Activated T-helper 17 cell treated with anti-CD3 and anti-CD28 coated beads, Interleukin-2, amount 50 U/mL, for 72 hours (primary cell): Measurements from ENCODE around the gene BTN1A1. TPM values are rescaled to one million over a fixed set of nuclear protein-coding genes. Genes with fewer than 3 reads are reported as not detected.
"Not testable (repeated sequence)": the region's sequence is repeated elsewhere in the genome, so short reads cannot be mapped to it uniquely, and the experiment has no call there.

ENCODE experiments used
- ATAC-seq: fragments of 150-1000 bp; cut with Tn5 transposase; replicated peaks from 2 replicates; pipeline ENCODE4 v1.10.0; 2021; ENCODE audit warnings: mild to moderate bottlenecking, moderate library complexity
- H3K27ac Mint-ChIP-seq: one replicate; pipeline ENCODE4 v1.8.0; 2022; ENCODE audit warnings: mixed read lengths
- H3K27me3 Mint-ChIP-seq: one replicate; pipeline ENCODE4 v1.8.0; 2022; ENCODE audit warnings: mixed read lengths
- H3K36me3 Mint-ChIP-seq: one replicate; pipeline ENCODE4 v1.8.0; 2022; ENCODE audit warnings: low read depth, mild to moderate bottlenecking, mixed read lengths
- H3K4me1 Mint-ChIP-seq: one replicate; pipeline ENCODE4 v1.8.0; 2022; ENCODE audit warnings: mixed read lengths
- H3K4me3 Mint-ChIP-seq: one replicate; pipeline ENCODE4 v1.8.0; 2022; ENCODE audit warnings: mild to moderate bottlenecking, mixed read lengths
- H3K9me3 Mint-ChIP-seq: one replicate; pipeline ENCODE4 v1.8.0; 2022; ENCODE audit warnings: mixed read lengths
- total RNA-seq, 2 donors: library from RNA; stranded (reverse); gene quantifications; one replicate each; pipeline ENCODE4 v1.2.3, GENCODE V29; 2022

Gene BTN1A1
- total RNA-seq, 2 donors from 2014 or later, result 0.21 TPM; not detected in 1

- ATAC-seq, result peak; percentile 52
- peaks cover 22% of the 10 kb centered on the region for H3K36me3 Mint-ChIP-seq
- H3K4me1 Mint-ChIP-seq, result peaks cover 27% of the 10 kb centered on the region
- peak overlapping the region; percentile 89 for H3K4me3 Mint-ChIP-seq
- no peaks in the 10 kb centered on the region for H3K27me3 Mint-ChIP-seq
- H3K27ac Mint-ChIP-seq, result peak overlapping the region; percentile 97
- peaks cover 3% of the 10 kb centered on the region for H3K9me3 Mint-ChIP-seq
Measured at GRCh38 chr6:26532699-26533531, 32.8 kb downstream of the BTN1A1 start.

GRCh38 chr6:26533532-26533931 is 33.4 kb downstream of the BTN1A1 start:
- Mint-ChIP-seq H3K36me3 (peaks cover 28% of the 10 kb centered on the region), H3K4me3 (peak overlapping the region; percentile 89), H3K27me3 (no peaks in the 10 kb centered on the region), H3K27ac (peak overlapping the region; percentile 97), H3K9me3 (peaks cover 3% of the 10 kb centered on the region), H3K4me1 (peaks cover 29% of the 10 kb centered on the region)
- ATAC-seq, result no peak

- ATAC-seq, result no peak
- H3K4me1 Mint-ChIP-seq, result peaks cover 31% of the 10 kb centered on the region
- H3K27ac Mint-ChIP-seq, result no peak overlapping the region
- H3K27me3 Mint-ChIP-seq, result no peaks in the 10 kb centered on the region
- peaks cover 40% of the 10 kb centered on the region for H3K36me3 Mint-ChIP-seq
- H3K9me3 Mint-ChIP-seq, result peaks cover 3% of the 10 kb centered on the region
- H3K4me3 Mint-ChIP-seq, result no peak overlapping the region
Measured at GRCh38 chr6:26534681-26535465, 34.8 kb downstream of the BTN1A1 start.

- no peaks in the 10 kb centered on the region for H3K9me3 Mint-ChIP-seq
- H3K27ac Mint-ChIP-seq, result peak overlapping the region; percentile 99
- H3K4me3 Mint-ChIP-seq, result peak overlapping the region; percentile 90
- H3K27me3 Mint-ChIP-seq, result no peaks in the 10 kb centered on the region
- peaks cover 40% of the 10 kb centered on the region for H3K4me1 Mint-ChIP-seq
- ATAC-seq, result peak; percentile 33
- H3K36me3 Mint-ChIP-seq, result peaks cover 58% of the 10 kb centered on the region
Measured at GRCh38 chr6:26536571-26537159, 36.6 kb downstream of the BTN1A1 start.

- ATAC-seq, result peak; percentile 62
- no peaks in the 10 kb centered on the region for H3K27me3 Mint-ChIP-seq
- H3K27ac Mint-ChIP-seq, result peak overlapping the region; percentile 99
- H3K4me3 Mint-ChIP-seq, result peak overlapping the region; percentile 90
- H3K9me3 Mint-ChIP-seq, result no peaks in the 10 kb centered on the region
- peaks cover 36% of the 10 kb centered on the region for H3K4me1 Mint-ChIP-seq
- H3K36me3 Mint-ChIP-seq, result peaks cover 63% of the 10 kb centered on the region
Measured at GRCh38 chr6:26537160-26537845, 37.2 kb downstream of the BTN1A1 start.

GRCh38 chr6:26537846-26538571 is 37.9 kb downstream of the BTN1A1 start, which contains the start of gene HMGN4:
Gene HMGN4 (plus strand): TSS chr6:26538366. CDS start chr6:26545207, 6,841 bp downstream.
- peak; percentile 76 for ATAC-seq
- Mint-ChIP-seq H3K36me3 (peaks cover 63% of the 10 kb centered on the region), H3K27ac (peak within 1 kb of the TSS; percentile 99), H3K4me1 (peaks cover 36% of the 10 kb centered on the region), H3K4me3 (peak within 1 kb of the TSS; percentile 90), H3K27me3 (no peaks in the 10 kb centered on the region), H3K9me3 (no peaks in the 10 kb centered on the region)

GRCh38 chr6:26538572-26538902 is 38.4 kb downstream of the BTN1A1 start:
- Mint-ChIP-seq H3K9me3 (no peaks in the 10 kb centered on the region), H3K4me1 (peaks cover 36% of the 10 kb centered on the region), H3K36me3 (peaks cover 65% of the 10 kb centered on the region), H3K27ac (peak overlapping the region; percentile 99), H3K27me3 (no peaks in the 10 kb centered on the region), H3K4me3 (peak overlapping the region; percentile 90)
- ATAC-seq, result no peak

GRCh38 chr6:26539071-26539615 is 39.0 kb downstream of the BTN1A1 start:
- Mint-ChIP-seq H3K27ac (peak overlapping the region; percentile 99), H3K4me1 (peaks cover 37% of the 10 kb centered on the region), H3K36me3 (peaks cover 70% of the 10 kb centered on the region), H3K9me3 (no peaks in the 10 kb centered on the region), H3K4me3 (peak overlapping the region; percentile 90), H3K27me3 (no peaks in the 10 kb centered on the region)
- no peak for ATAC-seq

- Mint-ChIP-seq H3K27me3 (no peaks in the 10 kb centered on the region), H3K27ac (peak overlapping the region; percentile 9), H3K4me1 (peaks cover 37% of the 10 kb centered on the region), H3K36me3 (peaks cover 95% of the 10 kb centered on the region), H3K4me3 (peak overlapping the region; percentile 90), H3K9me3 (no peaks in the 10 kb centered on the region)
- no peak for ATAC-seq
Measured at GRCh38 chr6:26541579-26541978, 41.5 kb downstream of the BTN1A1 start.

GRCh38 chr6:26543953-26544352 is 43.9 kb downstream of the BTN1A1 start:
- no peak overlapping the region for H3K4me3 Mint-ChIP-seq
- H3K9me3 Mint-ChIP-seq, result no peaks in the 10 kb centered on the region
- peak; percentile 40 for ATAC-seq
- no peak overlapping the region for H3K27ac Mint-ChIP-seq
- H3K4me1 Mint-ChIP-seq, result peaks cover 30% of the 10 kb centered on the region
- peaks cover 81% of the 10 kb centered on the region for H3K36me3 Mint-ChIP-seq
- no peaks in the 10 kb centered on the region for H3K27me3 Mint-ChIP-seq

- Mint-ChIP-seq H3K27ac (no peak overlapping the region), H3K4me1 (peaks cover 30% of the 10 kb centered on the region), H3K27me3 (no peaks in the 10 kb centered on the region), H3K9me3 (no peaks in the 10 kb centered on the region), H3K4me3 (no peak overlapping the region), H3K36me3 (peaks cover 76% of the 10 kb centered on the region)
- ATAC-seq, result no peak
Measured at GRCh38 chr6:26544473-26544872, 44.4 kb downstream of the BTN1A1 start.

GRCh38 chr6:26545627-26546026 is 45.5 kb downstream of the BTN1A1 start:
- ATAC-seq, result no peak
- peaks cover 66% of the 10 kb centered on the region for H3K36me3 Mint-ChIP-seq
- peaks cover 20% of the 10 kb centered on the region for H3K4me1 Mint-ChIP-seq
- no peak overlapping the region for H3K27ac Mint-ChIP-seq
- no peak overlapping the region for H3K4me3 Mint-ChIP-seq
- H3K27me3 Mint-ChIP-seq, result no peaks in the 10 kb centered on the region
- H3K9me3 Mint-ChIP-seq, result no peaks in the 10 kb centered on the region

- Mint-ChIP-seq H3K4me1 (peaks cover 12% of the 10 kb centered on the region), H3K36me3 (peaks cover 48% of the 10 kb centered on the region)
- not testable (repeated sequence) for H3K27me3 Mint-ChIP-seq, H3K4me3 Mint-ChIP-seq, H3K9me3 Mint-ChIP-seq, ATAC-seq, H3K27ac Mint-ChIP-seq
Measured at GRCh38 chr6:26547363-26547762, 47.3 kb downstream of the BTN1A1 start.
